Neutrophil (primary cell): Measurements from ENCODE around the gene CD200.

Source experiments
- H3K27ac ChIP-seq: fragments of 200-600 bp; sonication (generic); 2 replicates; pipeline ENCODE4 v1.5.1; 2016; ENCODE audit warnings: mild to moderate bottlenecking, moderate library complexity
- H3K27me3 ChIP-seq: fragments of 200-600 bp; sonication (generic); 2 replicates; pipeline ENCODE4 v1.6.0; 2016; ENCODE audit warnings: mild to moderate bottlenecking
- H3K36me3 ChIP-seq: fragments of 200-600 bp; sonication (generic); 2 replicates; pipeline ENCODE4 v1.5.1; 2017
- H3K4me1 ChIP-seq, 2 experiments: fragments of 200-600 bp in 1 of 2; sonication (generic) in 1 of 2; 1 replicate in 1 of 2; 2 replicates in 1 of 2; pipeline versions ENCODE4 v1.5.1 to v1.6.1; 2013 to 2016; ENCODE audit warnings: low read depth in 1 of 2, low read length in 1 of 2, mild to moderate bottlenecking in 1 of 2, moderate library complexity in 1 of 2; ENCODE audit not compliant: control insufficient read depth in 1 of 2, insufficient read depth in 1 of 2
- H3K4me3 ChIP-seq, 2 experiments: fragments of 200-600 bp in 1 of 2; sonication (generic) in 1 of 2; 1 replicate in 1 of 2; 2 replicates in 1 of 2; pipeline ENCODE4 v1.5.1; 2013 to 2016; ENCODE audit warnings: low read depth in 1 of 2, low read length in 1 of 2, mild to moderate bottlenecking in 1 of 2, moderate library complexity in 1 of 2
- H3K9me3 ChIP-seq: fragments of 200-600 bp; sonication (generic); 2 replicates; pipeline ENCODE4 v1.5.1; 2016
- TF ChIP-seq, protein P1 (sequence below): fragments of 200-600 bp; sonication (generic); IDR thresholded peaks from 2 replicates; pipeline ENCODE4 v1.5.1; 2016; ENCODE audit warnings: antibody characterized with exemption

Gene CD200, protein sequence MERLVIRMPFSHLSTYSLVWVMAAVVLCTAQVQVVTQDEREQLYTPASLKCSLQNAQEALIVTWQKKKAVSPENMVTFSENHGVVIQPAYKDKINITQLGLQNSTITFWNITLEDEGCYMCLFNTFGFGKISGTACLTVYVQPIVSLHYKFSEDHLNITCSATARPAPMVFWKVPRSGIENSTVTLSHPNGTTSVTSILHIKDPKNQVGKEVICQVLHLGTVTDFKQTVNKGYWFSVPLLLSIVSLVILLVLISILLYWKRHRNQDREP

GRCh38 chr3:112333002-112333380, at the start of gene CD200:
Gene CD200, plus strand, starts transcription at chr3:112333156. Its CDS starts 57 bp downstream, at chr3:112333213.
- H3K27ac ChIP-seq, result no peak within 1 kb of the TSS
- H3K36me3 ChIP-seq, result no peaks in the 10 kb centered on the region
- no peaks in the 10 kb centered on the region for H3K9me3 ChIP-seq
- H3K27me3 ChIP-seq, result peaks cover 19% of the 10 kb centered on the region
- peak within 1 kb of the TSS; percentile 58 to 69 for H3K4me3 ChIP-seq
- TF ChIP-seq, protein P1, sequence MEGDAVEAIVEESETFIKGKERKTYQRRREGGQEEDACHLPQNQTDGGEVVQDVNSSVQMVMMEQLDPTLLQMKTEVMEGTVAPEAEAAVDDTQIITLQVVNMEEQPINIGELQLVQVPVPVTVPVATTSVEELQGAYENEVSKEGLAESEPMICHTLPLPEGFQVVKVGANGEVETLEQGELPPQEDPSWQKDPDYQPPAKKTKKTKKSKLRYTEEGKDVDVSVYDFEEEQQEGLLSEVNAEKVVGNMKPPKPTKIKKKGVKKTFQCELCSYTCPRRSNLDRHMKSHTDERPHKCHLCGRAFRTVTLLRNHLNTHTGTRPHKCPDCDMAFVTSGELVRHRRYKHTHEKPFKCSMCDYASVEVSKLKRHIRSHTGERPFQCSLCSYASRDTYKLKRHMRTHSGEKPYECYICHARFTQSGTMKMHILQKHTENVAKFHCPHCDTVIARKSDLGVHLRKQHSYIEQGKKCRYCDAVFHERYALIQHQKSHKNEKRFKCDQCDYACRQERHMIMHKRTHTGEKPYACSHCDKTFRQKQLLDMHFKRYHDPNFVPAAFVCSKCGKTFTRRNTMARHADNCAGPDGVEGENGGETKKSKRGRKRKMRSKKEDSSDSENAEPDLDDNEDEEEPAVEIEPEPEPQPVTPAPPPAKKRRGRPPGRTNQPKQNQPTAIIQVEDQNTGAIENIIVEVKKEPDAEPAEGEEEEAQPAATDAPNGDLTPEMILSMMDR, result no peak
- peaks cover 14 to 17% of the 10 kb centered on the region in 2 experiments for H3K4me1 ChIP-seq

DNA sequence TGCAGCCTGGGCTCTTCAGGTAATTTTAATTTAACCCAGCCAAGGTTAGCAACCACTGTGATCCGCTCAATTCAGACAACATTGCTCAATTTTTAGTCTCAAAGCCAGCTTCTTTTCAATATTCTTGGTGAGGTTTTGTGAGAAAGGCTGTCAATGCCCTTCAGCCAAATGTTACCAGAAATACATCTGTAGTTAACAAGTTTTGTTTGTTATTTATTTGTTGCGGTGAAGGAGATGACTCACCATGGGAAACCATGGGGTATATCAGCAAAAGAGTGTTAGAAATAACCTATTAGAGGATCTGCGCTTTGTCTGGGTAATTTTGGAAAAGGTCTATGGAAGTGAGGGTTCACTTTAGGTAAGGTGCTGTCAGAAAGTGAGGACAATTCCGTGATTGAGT, 43.9 kb upstream of the CD200 start:
- TF ChIP-seq, protein P1, result no peak
- Histone ChIP-seq H3K4me3 (no peak overlapping the region), H3K27ac (no peak overlapping the region), H3K27me3 (no peaks in the 10 kb centered on the region), H3K4me1 (peaks cover 6 to 8% of the 10 kb centered on the region in 2 experiments), H3K36me3 (no peaks in the 10 kb centered on the region), H3K9me3 (no peaks in the 10 kb centered on the region)

DNA sequence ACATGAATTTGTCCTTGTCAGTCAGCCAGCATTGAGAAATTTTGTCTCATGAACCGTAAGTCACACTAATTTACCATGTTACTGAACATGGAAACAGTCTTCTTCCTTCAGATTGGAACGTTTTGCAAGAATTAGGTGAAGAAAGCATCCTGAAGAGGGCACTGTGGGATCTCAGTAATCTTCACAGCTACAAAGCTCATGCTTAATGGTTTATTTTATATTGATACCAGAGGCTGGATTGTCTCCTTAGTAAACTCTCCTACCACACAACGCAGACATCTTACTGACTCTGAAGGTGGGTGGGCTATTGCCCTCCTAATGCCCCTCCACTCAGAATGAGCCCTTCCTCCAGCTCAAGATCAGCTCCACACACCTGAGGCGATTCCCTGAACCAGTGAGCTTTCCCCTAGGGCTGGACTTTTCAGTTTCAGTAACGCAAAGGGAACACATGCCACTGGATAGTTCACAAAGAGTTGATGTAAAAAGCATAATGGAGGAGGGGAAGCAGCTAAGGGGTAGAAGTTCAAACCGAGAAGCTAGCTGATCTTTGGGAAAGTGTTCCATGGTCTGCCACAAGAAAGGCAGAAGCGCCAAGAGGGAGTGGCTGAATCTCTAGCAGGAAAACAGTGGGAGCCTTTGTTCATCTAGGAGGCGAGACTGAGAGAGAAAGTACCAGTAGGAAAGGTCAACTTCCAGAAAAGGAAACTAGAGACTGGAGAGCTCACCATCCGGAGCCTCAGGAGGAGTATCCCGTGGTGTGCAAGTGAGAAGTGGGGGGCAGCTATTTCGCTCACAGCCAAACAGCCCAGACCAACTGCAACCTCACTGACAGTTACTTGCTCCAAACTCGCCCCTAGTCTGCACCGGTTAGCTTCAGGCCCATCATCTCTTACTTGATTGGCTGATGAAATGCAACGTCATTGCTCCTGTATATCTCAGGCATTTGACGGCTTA, 39.3 kb upstream of the CD200 start, which contains the start of gene SLC9C1:
Gene SLC9C1, minus strand, starts transcription at position 849 of the 954 bp plus-strand sequence. CDS start 7,425 bp downstream, outside the sequence.
- TF ChIP-seq, protein P1, result no peak
- Histone ChIP-seq H3K27ac (no peak within 1 kb of the TSS), H3K36me3 (no peaks in the 10 kb centered on the region), H3K9me3 (no peaks in the 10 kb centered on the region), H3K4me1 (peaks cover 6 to 9% of the 10 kb centered on the region in 2 experiments), H3K27me3 (no peaks in the 10 kb centered on the region), H3K4me3 (peak within 1 kb of the TSS; percentile 42 to 49)

GRCh38 chr3:112297714-112298113, 35.2 kb upstream of the CD200 start:
- Histone ChIP-seq H3K4me3 (no peak overlapping the region), H3K9me3 (no peaks in the 10 kb centered on the region), H3K36me3 (no peaks in the 10 kb centered on the region), H3K4me1 (peaks cover 7 to 9% of the 10 kb centered on the region in 2 experiments), H3K27me3 (no peaks in the 10 kb centered on the region), H3K27ac (no peak overlapping the region)
- TF ChIP-seq, protein P1, result no peak

GRCh38 chr3:112298781-112299180, 34.2 kb upstream of the CD200 start:
- Histone ChIP-seq H3K4me3 (no peak overlapping the region), H3K27me3 (no peaks in the 10 kb centered on the region), H3K4me1 (peaks cover 8 to 11% of the 10 kb centered on the region in 2 experiments), H3K27ac (no peak overlapping the region), H3K36me3 (no peaks in the 10 kb centered on the region), H3K9me3 (no peaks in the 10 kb centered on the region)
- TF ChIP-seq, protein P1, result no peak
